GM04504 (cell line): ENCODE results near the gene NOSTRIN.
A peak's percentile ranks its signal among the peaks of the same experiment; 100 is the strongest.
"Not testable (repeated sequence)": the region's sequence is repeated elsewhere in the genome, so short reads cannot be mapped to it uniquely, and the experiment has no call there.

Experiments used
- DNase-seq: peaks from one replicate; pipeline ENCODE4 v3.0.0-alpha.2; 2012; ENCODE audit warnings: low read depth

Gene NOSTRIN

GRCh38 chr2:168882163-168882562, 79.7 kb downstream of the NOSTRIN start:
- DNase-seq = not testable (repeated sequence)

DNA sequence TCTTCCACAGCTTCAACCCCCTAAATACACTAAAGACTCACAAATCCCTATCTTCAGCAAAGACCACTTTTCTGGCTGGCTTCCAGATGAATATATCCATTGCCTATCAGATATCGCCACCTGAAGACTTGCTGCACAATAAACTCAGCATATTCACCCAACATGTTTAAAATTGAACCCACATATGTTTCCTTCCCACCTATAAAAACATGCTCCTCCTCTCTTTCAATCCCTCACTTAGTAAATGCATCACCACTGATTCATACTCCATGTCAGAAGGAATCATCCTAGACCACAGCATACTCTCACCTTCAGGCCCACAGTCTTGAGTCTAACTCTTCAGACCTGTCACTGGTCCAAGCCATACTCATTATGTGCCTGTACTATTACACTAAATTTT, 82.5 kb downstream of the NOSTRIN start:
- no peak for DNase-seq

GRCh38 chr2:168889635-168890005, 87.2 kb downstream of the NOSTRIN start:
- DNase-seq = no peak

DNA sequence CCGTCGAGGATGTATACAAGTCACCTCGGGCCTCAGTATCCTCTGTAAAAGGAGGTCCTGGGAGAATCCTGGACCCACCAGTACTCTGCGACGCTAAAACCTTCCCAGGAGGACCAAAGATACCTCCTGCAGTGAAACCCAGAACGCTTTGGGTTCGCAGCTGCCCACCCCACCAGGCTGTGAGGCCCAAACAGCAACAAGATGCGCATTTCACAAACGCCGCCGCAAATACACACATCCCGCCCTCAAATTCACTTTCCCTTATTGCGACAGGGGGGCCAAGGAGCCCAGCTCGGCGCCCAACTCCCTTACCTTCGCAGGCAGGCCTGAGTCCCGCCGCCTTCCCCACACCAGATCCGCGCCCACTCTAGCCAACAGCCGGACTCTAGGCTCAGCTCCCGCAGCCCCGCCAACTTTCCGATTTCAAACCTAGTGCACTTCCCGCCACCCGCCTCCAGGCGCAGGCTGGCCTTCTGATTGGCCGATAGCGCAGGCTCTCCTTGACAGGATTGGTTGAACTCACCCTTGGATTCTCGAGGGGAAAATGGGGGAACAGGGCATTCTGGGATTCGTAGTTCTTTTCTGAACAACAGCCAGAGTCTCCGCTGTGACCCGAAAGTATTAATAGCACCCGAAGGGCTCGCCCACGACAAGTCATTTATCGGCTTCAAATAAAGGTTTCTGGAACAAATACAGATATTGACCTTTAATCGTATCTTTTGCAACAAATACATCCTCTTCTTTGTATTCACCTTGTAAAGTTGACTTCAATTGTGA, 87.8 kb downstream of the NOSTRIN start, which contains the start of gene SPC25:
SPC25 (minus strand) TSS at position 425 of the 777 bp plus-strand sequence. CDS start 911 bp downstream, outside the sequence.
- peak; percentile 75 for DNase-seq

DNA sequence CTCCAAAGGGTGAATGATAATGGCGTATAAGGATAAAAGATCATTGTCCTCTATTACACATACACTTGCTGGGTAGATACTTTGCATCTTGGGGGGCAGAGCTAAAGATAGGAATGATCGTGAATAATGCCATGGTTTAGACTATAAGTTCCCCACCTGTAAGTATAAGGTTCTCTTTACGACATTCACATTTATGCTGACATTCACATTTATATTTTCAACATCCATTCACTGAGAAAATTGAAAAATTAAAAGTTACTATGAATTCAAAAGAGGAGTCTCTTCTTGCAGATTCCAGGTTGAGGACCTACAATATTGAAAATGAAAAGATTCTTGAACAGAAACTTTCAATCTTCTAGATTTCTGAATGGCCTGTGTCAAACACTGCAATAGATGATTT, 89.9 kb downstream of the NOSTRIN start:
- DNase-seq = no peak

- DNase-seq = no peak
These were observed 91.7 kb downstream of the NOSTRIN start for GRCh38 chr2:168894101-168894500.

DNA sequence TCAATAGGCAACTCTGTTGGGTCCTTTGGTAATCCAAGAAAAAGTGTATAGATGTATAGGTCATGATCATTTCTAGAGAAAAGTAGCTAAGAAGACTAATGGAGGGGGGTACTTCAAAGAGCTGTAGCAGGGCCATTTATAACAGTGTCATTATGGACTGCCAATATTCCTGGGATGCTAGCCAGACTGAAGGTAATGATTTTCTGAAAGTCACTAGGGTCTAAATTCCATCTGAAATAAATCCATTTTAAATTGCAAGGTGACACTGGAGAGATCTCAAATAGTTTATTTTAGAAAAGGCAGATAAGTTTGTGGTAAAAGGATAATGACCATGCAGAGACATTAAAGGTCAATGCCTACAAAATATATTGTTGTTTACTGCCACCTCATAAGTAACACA, 92.3 kb downstream of the NOSTRIN start:
- no peak for DNase-seq

GRCh38 chr2:168895771-168896170, 93.3 kb downstream of the NOSTRIN start:
- DNase-seq = peak; percentile 7

DNA sequence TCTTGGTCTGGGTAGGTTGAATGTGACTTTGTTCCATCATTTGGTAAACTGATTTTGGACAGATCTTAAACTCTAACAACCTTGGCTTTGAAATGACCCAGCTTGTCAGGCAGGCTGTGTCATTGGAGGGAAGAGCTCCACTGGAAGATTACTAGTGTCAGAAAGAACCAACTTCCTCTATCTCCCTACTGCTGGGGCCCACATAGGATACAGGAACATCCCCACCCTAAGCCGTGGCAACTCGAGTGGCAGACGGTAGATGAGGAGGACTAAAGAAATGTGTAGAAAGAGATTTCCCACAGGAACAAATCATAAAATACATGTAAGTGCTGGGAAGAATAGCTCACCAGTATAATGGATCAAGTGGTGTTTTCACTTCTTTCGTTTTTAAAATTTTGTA, 94.3 kb downstream of the NOSTRIN start:
- no peak for DNase-seq

- DNase-seq = no peak
These were observed 95.0 kb downstream of the NOSTRIN start for GRCh38 chr2:168897449-168897848.

DNA sequence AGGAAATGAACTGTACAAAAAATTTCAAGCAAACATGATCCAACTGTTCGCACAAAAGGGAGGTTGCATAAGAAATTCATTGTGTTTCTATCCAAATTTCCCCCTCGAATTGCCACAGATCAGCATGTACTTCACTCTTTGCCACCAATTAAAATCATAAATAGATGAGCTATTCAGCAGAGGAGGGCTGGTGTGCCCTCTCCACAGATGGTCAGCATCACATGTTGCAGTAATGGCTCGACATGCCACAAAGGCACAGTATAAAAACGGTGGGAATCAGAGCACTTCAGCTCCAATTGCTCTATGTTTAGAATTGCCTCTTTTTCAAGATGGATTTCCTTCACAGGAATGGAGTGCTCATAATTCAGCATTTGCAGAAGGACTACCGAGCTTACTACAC, 98.6 kb downstream of the NOSTRIN start, which contains the start of gene G6PC2:
G6PC2 (plus strand) TSS at position 289 of the 400 bp plus-strand sequence; CDS start at position 330, 41 bp downstream.
- DNase-seq = no peak

DNA sequence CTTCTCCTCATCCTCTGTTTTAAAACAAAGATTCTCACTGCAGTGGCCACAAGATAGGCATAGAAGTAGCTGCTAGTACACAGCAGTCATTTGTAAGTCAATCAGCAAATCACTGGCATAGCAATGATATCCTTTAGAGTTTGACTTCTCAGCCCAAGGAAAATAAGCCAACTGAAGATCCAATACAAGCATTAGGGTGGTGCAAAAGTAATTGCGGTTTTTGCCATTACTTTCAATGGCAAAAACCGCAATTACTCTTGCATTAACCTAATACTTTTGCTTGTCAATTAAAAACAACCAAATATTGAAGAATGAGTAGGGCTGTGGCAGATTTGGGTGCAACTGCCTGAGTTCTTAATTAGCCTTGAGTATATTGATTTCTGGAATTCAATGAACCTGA, 101.5 kb downstream of the NOSTRIN start:
- DNase-seq = no peak

GRCh38 chr2:168904358-168904757, 101.9 kb downstream of the NOSTRIN start:
- no peak for DNase-seq

DNA sequence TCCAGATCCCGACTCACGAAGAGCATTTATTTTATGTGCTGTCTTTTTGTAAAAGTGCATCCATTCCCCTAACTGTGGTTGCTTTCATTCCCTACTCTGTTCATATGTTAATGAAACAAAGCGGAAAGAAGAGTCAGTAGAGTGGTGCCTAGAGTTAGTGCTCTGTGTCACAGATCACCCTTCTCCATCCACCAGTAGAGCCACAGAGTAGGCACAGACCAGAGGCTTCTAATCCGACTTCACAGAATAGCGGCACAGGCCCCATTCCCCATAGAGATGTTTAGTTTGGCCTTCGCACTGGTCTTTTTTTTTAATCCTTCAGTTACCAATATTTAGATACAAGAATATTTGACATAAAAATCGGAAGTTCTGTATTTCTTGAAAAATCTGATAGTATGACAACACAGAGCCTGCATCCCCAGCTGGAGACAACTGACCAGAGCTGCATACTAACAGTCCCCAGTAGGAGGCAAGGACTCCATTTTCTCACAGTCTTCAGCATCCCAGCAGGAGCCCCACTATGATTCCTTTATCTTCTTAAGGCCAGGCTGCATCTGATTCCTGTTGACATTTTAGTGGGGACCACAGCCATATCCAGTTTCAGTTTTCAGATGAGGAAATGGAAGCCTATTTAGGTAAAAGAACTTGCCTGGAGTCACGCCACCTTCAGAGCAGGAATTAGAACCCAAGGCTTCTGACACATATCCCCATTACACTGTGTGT, 105.7 kb downstream of the NOSTRIN start:
- DNase-seq = no peak

GRCh38 chr2:168910330-168910729, 107.9 kb downstream of the NOSTRIN start:
- no peak for DNase-seq

GRCh38 chr2:168912466-168912865, 110.0 kb downstream of the NOSTRIN start:
- no peak for DNase-seq

GRCh38 chr2:168912901-168913369, 110.5 kb downstream of the NOSTRIN start:
- no peak for DNase-seq

DNA sequence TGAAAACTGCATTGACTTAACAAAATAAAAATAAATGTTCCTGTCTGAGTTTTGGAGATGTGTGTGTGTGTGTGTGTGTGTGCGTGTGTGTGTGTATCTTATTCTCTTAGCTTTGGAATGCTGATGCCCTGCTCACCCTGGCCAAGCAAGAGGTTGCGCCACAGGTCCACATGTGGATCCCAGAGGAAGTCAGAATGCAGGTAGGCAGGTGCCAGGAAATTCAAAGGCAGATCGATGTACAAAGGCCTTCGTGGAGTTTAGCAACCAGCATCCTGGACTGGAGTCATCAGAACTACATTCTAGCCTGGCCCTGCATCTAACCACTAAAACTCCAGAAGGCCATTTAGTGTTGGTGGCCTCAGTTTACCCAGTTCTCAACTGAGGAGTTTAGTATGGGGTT, 111.1 kb downstream of the NOSTRIN start:
- no peak for DNase-seq
